ENCODE data around the gene ZSCAN26.

GRCh38 chr6:28248916-28249315 is 18.0 kb upstream of the ZSCAN26 start:
- TF ChIP-seq CTCF (IDR thresholded peaks at IDR 0.05) (no peak), JUND (IDR thresholded peaks at IDR 0.05) (no peak)
